ENCODE data around the gene INAFM2.

INAFM2 gene

DNA sequence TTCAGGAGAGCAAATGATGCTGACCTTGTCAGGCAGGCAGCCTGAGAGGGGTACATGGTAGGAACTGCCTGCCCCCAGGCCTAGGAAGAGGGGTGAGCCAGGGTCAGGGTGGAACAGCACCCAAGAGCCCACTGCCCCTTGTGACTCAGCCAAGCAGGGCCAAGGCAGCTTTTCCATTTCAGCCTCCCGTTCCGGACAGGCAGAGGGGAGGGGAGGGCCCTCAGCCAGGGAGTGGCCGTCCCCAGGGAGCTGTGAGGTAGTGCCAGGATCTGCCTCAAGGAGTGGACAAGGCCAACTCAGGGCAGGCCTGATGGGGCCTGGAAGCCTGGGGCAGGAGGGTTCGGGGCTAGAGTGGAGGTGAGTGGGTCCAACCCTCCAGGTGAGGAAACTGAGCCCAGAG is 35.5 kb upstream of the INAFM2 start:
- FAIRE-seq = no peak

DNA sequence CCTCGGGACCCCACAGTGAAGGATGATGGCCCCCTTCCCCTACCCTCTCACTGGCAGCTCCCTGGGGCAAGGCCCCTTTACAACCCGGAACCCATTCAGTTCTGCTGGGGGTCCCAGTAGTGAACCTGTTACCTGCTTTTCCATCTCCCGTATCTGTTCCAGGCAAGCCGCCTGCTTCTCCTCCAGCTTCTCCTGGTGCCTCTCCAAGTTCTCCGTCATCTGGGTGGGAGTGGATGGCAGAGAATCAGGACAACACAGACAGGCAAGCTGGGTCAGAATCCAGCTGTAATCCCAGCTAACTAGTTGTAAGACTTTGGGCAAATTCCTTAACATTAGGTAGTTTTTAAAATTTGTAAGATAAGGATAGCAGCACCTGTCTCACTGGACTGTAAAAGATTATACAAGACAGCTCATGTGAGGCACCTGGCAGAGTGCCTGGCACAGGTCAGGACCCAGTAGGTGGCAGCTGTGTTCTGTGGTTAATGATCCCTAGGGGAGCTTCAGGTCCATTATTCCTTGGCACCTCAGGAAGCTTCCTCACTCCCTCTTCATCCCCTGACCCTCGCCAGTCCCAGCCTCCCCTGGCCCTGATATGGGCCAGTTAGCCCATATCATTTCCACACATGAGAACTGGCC is 34.2 kb upstream of the INAFM2 start:
- FAIRE-seq = no peak

DNA sequence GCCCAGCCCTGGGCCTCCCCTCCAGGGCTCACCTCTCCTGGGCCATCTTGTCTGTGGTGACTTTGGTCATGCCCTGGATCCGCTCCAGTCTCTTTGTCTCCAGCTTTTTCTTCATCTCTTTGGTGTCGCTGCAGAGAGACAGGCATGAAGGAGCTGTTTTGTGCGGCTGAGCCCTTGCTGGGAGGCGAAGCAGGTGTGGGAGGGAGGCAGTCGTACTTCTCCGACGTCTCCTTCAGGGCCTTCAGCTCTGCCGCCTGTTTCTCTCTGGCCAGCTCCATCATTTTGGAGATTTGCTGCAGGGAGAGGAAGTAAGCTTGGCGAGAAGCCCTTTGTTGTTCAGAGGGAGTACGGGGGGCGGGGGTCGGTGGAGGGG is 33.0 kb upstream of the INAFM2 start:
- FAIRE-seq = no peak

DNA sequence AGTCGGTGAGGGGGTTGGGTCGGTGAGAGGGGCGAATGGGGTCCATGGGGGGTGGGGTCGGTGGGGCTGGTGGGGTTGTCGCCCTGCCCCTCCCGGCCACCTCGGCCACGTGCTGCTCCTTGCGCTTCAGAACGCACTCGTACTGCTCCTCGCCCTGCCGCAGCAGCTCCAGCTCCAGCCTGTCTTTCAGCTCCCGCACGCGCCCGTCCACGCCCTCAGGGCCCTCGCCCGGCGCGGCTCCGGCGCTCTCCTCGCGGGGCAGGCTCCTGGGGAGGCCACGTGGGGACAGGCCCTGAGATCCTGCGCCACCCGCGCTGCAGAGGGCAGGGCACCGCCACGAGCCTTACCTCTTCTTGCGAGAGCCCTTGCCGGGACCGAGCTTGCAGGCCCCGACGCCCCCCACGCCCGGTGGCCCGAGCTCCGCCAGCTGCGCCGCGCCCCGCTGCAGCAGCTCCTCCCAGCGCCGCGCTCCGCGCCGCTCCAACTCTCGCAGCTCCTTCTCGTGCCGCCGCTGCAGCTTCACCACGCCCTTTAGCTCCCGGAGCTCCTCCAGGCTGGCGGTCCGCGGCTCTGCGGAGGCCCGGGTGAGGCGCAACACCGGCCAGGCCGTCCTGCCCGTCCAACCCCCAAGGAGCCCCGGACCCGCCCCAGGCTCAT is 32.4 kb upstream of the INAFM2 start:
- FAIRE-seq = no peak

DNA sequence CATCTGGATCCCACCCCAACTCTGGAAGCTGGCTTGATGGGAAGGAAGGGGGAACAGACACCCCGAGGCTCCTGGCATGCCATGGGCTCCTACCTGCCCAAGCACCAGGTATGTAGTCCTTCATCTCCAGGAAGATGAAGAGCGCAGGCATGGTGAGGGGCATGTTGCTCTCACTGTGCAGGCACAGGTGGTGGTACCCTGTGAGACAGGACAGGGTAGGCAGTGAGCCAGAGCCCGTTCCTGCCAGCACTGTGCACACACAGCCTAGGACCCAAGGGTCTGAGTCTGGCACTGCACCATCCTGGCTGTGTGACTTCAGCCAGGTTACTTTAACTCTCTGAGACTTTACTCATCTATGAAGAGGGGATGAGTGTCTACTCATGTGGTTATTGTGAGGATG is 31.2 kb upstream of the INAFM2 start:
- FAIRE-seq = no peak

DNA sequence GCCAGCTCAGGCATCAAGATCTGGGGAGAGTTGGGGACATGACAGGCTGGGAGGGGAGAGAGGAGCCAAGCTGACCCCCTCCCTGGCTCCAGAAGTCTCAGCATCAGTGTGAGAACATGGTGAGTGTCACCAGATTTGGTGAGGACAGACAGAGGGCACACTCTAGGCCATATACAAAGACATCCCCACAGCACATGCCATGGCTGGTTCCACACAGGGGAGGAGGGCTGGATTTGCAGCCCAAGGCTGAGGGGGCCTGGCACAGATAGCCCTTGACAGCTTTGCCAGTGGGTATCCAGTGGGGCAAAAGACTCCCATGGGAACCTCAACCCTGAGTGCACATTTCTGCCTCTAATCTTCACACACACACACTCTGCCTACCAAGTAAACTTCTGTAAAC is 30.5 kb upstream of the INAFM2 start:
- FAIRE-seq = no peak

DNA sequence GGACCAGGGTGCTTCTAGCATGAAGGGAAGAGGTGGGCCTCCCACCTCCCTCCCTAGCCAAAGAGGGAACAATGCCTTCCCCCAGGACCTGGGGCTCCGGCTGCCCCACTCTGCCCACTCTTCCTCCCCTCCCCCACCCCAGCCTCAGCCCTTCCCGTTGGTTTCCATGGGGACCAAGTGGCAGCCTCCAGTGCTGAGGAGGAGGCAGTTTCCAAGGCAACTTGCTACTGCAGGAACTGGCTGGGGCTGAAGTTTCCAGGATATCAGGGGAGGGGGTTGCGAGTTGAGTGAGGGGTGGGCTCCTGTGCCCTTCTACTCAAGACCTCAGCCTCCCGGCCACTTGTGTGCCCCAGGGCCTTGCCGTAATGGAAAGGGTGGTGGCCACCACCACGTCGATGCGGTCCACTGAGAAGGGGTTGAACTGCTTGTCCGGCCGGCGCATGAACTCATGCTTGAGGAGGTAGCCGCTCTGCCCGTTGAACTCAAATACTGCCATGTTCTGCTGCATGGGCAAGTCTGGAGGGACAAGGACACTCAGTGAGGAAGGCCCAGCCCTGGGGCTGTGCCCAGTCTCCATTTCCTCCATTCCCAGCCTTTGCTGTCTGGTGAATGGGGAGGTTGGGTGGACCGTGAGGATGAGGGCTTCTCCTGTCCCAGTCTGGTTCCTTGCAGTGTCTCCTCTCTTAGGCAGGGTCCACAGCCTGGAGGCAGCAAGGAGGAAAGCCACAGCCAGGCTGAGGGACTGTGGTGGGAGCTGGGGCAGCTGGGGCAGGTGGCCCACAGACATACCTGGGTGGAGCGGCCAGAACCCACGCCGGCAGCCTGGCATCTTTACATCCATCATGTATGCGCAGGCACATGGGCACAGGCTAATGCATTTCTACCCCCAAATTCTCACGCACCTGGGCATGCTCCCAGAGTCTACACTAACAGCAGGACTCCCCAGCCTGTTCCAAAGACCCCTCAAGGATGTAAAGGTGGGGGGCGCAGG is 29.3 kb upstream of the INAFM2 start:
- FAIRE-seq = no peak

DNA sequence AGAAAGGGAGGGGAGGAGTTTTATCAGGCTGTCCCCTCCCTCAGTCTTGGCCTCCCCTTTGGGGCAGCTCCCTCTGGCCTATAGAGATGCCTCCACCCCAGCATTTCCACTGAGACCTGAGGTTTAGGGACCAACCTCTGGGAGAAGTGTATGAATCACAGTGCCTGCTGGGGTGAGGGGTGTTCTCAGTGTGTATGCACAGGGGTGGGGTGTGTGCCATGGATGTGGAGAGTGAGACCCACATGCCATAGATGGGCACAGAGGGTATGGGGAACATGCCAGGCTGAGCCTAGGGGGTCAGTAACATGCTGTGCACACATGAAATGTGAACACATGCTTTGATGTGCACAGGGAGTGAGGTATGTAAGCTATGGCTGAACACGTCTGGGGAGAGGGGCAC is 28.2 kb upstream of the INAFM2 start:
- FAIRE-seq = no peak

DNA sequence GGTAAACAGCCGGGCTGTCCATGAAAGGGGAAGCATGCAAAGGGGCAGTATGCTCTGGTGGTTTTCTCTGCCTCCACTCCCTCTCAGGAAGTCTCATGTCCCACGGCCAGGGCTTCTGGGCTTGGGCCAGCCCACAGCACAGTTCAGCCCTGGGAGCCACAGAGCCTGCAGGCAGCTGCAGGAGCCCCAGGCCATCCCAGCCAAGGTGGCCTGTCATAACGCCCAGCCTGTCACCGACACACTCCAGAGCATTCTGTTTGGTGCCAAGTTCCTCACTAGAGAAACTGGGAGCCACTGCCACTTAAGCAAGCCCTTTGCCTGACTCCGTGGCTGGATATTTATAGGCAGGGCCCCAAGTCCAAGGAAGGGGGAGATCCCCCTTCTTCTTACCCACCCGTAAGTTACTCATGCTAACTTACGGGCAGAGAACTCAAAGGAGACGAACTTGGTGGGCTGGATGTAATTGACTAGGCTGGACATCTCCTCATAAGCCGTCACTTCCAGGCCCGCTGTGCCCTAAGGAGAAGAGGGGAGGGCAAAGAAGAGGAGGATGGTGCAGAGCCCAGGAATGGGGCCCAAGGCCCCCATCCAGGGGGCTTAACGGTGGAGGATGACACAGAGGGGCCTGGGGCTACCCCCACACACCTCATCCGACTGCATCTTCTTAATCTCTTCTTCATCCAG is 27.5 kb upstream of the INAFM2 start:
- no peak for FAIRE-seq

DNA sequence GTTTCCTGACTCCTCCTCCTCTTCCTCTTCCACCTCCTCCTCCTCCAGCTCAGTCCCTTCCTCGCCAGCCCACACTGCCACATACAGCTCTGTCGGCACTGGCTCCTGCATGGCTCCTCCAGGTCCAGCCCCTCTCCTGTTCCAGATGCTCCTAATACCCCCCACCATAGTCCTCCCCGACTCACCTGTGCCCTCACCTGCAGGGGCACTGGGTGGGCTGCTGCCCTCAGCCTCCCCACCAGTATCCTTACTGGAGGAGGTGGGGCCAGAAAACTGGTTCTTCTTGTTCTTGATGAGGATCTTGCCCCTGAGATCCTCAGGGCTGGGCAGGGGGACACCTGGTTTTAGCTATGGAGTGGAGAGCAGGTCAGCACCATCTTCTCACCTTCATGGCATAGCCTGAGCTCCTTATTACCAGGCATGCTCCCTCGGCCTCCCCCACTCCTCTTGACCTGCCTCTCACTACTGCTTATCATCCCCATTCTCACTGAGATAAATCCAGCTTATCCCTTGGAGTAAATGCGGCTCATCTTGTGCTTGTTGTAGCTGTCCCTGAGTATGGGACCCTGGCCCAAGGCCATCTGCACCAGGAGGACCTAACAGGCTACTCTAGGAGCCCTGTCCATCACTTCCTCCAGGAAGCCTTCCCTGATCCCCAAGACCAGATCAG is 26.8 kb upstream of the INAFM2 start:
- no peak for FAIRE-seq

DNA sequence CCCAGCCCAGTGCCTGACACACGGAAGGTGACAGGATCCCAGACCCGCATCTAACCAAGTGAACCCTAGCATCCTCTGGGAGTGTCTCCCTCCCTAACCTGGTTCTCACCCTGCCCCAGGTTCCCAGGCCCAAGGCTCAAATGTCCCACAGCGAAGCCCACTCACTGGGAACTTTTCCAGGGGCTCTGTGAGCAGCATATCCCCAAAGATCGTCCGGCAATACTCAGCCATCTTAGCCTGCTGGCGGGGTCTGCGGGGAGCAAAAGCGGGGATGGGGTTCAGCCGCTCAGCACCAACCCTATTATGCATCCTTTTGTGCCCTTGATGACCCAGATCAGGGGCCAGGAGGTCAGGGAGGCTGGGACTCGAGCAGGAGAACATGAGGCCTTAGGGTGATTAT is 26.1 kb upstream of the INAFM2 start:
- no peak for FAIRE-seq

DNA sequence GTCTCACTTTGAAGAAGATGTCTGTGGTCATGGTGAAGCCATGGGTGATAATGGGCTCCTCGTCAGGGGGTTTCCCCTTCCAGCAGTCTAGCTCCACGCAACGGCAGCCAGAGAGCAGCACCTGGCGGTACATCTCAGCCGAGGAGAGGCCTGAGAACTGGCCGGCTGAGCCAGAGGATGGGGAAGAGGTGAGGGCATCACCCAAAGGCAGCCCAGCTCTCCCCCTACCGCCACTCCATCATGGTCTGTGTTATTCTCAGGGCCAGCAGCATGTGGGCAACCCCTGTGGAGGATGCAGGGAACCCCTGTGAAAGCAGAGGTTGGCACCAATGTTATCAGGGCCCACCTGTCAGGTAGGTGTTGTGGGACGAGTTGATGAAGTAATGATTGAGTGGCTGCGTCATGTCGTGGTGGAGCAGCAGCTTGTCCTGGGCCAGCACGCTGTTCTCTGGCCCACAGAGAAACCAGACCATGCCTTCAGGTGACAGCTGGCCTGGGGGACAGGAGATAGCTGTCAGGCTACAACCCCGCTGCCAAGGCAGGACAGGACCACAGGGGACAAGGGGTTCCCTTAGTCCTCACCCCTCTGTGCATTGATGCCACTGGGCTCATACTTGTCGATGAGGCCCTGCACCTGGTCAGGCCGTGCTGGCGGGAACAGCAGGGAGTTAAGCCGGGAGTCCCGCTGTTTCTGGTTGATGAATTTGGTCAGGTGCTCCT is 25.1 kb upstream of the INAFM2 start:
- FAIRE-seq = no peak

DNA sequence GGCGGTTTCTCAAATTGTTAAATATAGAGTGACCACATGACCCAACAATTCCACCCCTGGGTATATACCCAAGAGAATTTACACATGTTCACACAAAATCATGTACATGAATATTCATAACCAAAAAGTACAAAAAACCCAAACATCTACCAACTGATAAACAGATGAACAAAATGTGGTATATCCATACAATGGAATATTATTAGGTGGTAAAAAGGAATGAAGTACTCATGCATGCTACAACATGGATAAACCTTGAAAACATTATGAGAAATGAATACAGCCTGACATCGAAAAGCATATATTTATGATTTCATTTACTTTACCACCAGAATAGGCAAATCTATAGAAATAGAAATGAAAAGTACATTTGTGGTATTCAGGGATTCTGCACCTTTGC is 23.1 kb upstream of the INAFM2 start:
- no peak for FAIRE-seq

DNA sequence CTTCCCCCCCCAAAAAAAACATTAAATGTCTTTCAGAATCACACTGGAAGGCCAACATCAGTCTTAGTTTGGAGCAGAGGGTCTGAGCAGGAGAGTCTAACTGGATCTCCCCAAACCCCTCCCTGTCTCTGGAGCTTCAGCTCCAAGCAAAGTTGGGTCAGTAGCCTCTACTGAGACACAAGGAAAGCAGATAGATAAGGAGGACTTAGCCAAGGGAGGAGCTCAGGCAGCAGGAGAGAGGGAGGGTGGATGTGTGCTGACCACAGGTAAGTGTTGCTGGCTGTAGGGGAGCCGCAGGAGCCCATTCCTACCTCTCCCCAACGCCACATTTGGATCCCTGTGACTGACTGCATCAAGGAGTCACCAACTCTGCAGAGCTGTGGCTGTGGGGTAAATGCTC is 22.7 kb upstream of the INAFM2 start:
- FAIRE-seq = no peak

DNA sequence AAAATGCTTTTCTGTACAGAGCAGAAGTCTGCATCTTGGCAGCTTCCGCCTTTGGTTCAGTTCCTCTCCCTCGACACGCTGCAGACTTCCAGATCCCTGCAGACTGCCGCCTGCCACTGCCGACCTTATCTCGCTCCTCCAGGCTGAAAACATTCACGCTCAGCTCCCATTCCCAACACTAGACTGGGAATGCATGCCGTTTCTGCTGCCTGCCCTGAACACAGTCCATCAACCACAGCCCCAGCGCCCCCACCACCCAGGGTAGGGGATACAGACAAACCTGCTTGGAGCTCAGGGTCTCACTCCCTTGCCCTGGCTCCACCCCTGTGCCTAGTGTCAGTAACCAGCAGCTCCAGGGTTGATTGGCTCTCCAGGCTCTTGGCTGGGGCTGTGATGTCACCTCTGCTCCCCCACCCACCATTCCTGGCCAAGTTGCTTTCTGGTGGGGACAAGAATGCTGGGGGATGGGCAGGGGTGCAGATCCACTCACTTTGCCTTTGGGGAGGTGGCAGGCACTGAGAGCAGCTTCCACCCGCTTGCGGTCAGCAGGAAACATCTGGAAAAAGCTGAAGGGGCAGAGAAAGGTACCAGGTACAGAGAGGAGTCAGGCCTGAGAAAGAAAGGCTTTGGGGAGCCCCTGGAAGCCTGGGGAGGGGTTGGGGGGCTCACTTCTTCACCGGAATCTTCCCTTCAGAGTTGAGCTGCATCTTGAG is 21.9 kb upstream of the INAFM2 start:
- no peak for FAIRE-seq

DNA sequence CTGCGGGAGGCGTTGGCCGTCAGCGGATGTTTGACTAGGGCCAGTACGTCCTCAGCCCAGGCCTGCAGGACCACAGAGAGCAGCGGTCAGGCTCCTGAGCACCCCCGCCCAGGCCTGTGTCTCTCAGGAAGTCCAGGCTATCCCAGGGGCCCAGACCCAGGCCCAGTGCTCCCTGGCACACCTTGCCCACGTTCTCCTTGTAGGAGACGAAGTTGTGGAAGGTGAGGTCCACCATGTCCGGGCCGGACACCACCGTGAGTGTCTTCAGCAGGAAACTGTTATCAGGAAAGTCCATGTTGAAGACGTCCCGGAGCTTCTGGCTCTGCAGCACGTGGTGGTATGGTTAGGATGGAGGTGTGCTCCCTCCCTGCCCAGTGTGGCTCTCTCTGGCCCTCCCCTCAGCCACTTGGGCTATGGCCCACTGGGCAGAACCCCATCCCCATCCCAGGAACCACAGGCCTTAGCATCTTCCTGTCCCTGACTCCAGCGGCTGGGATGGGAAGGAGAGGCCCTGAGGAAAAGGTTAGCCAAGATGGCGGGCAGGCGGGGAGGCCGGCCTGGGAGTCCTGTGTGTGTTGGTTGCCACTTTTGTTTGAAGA is 21.1 kb upstream of the INAFM2 start:
- FAIRE-seq = no peak

DNA sequence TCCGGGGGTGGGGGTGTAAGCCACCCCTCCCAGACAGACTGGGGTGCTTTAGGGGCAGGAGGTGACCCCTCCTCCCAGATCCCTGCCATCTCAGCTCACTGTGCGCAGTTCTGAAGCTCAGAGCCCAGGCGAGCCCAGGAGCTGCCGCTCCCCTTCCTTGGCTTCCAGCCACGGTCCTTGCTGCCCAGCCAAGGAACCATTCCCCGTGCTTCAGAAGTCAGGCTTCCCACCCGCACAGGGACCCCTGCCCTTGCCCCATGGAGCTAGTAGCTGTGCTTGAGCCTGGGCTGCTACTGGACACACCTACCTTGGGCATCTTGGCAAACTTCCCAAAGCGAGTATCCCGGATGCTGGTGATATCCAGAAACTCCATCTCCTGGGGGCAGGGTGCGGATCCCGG is 20.5 kb upstream of the INAFM2 start:
- no peak for FAIRE-seq

DNA sequence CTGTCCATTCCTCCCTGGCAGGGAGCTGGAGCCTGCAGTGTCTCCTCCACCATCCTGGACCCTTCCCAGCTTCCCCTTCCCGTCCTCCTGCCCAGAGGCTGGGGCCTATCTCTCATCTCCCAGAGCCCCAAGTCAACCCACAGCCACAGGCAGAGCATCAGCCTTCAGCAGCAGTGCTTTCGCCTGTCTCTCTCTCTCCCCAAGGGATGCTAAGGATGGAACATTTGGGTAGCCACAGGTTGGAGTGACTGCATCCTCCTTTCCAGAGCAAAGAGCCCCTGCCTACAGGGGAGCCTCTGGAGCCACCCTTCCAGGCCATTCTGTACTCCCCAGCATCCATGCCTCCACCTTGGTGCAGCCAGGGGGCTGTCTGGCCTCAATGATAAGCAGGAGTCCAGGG is 19.9 kb upstream of the INAFM2 start:
- no peak for FAIRE-seq

DNA sequence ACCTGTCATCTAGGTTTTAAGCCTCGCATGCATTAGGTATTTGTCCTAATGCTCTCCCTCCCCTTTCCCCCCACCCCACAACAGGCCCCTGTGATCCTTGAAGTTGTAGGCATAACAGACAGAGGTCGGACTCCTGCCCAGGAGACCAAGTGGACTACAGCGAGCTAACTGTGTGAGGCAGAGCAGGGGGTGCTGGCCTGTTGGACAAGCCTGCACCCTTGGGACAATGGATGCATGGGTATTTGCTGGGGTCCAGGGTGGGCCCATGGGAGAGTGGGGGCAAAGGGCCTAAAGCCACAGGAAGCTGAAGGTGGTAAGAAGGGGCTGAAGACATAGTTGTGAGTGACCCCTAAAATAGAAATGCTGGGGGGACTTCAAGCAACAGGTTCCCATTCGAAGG is 18.2 kb upstream of the INAFM2 start:
- FAIRE-seq = no peak

DNA sequence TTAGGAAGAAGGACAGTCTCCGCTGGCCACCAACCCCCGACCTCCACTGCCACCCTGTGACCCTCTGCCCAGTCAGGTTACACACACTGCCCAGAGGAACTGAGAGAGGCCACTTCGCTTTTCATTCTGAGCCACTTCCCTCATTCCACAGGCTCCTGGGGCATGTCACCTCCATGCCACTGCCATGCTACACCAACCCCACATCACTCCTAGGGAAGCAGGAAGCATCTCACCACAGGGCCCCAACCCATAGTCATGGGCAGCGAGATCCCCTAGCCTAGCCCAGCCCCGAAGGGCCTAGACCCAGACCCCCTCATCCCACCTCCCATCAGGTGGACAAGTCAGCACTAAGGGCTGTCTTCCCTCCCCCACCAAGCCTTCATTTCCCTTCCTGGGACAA is 17.1 kb upstream of the INAFM2 start:
- no peak for FAIRE-seq

DNA sequence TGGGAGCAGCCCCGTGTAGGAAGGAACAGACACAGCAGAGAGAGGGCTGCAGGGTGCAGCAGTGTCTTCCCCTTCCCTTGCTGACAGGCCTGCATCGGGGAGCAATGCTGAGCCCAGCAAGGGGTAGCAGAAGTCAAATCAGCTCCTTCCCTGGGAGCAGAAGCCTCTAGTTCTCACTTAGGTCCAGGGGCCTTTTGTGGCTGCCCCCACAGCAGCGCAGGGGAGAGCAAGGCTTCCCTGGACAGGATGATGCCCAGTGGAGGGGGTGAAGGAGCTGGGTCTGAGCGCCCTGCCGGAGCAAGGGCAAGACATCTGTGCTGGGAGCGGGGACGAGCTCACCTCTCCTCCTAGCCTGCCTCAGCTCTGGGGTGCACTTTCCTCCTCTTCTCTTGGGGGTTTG is 16.6 kb upstream of the INAFM2 start:
- no peak for FAIRE-seq

Data from endometrium (tissue), 2 donors.